Keratinocyte (primary cell): ENCODE results near the gene BICD1. TPM values are rescaled to one million over a fixed set of nuclear protein-coding genes. Genes with fewer than 3 reads are reported as not detected.

Experiments
- DNase-seq: peaks from one replicate; pipeline ENCODE4 v3.0.0-alpha.2; 2011; ENCODE audit warnings: low read depth, missing footprints, low spot score
- FAIRE-seq: peaks from 2 replicates; lab custom pipeline; 2011; peaks lifted over from hg19 to GRCh38; lab: Jason Lieb, UNC
- H2AFZ ChIP-seq: 2 replicates; pipeline ENCODE4 v1.6.0; 2012; ENCODE audit warnings: low read length, control low read depth, inconsistent platforms; ENCODE audit not compliant: control insufficient read depth
- H3K27ac ChIP-seq: 2 replicates; pipeline ENCODE4 v1.5.1; 2011; ENCODE audit warnings: low read length; ENCODE audit not compliant: control insufficient read depth, insufficient read depth
- H3K27me3 ChIP-seq: 3 replicates; pipeline ENCODE4 v1.6.0; 2011; ENCODE audit warnings: low read length; ENCODE audit not compliant: control insufficient read depth, insufficient read depth; ENCODE audit errors: extremely low read depth
- H3K36me3 ChIP-seq, 2 experiments: 2 replicates in 1 of 2; 3 replicates in 1 of 2; pipeline ENCODE4 v1.5.1; 2011; ENCODE audit warnings: low read length in 2 of 2, mild to moderate bottlenecking in 1 of 2; ENCODE audit not compliant: control insufficient read depth in 2 of 2, insufficient read depth in 2 of 2; ENCODE audit errors: extremely low read depth in 1 of 2
- H3K4me1 ChIP-seq: 3 replicates; pipeline ENCODE4 v1.5.1; 2011; ENCODE audit warnings: low read length; ENCODE audit not compliant: control insufficient read depth, insufficient read depth; ENCODE audit errors: extremely low read depth
- H3K4me2 ChIP-seq: 3 replicates; pipeline ENCODE4 v1.6.0; 2011; ENCODE audit warnings: low read depth, low read length; ENCODE audit not compliant: control insufficient read depth, insufficient read depth; ENCODE audit errors: extremely low read depth
- H3K4me3 ChIP-seq, 3 experiments: fragments of 200-600 bp in 1 of 3; sonication (generic) in 1 of 3; 2 replicates in 2 of 3; 3 replicates in 1 of 3; pipeline ENCODE4 v1.5.1; 2011 to 2016; ENCODE audit warnings: low read length in 3 of 3, mild to moderate bottlenecking in 3 of 3, control low read depth in 2 of 3, inconsistent platforms in 1 of 3, low read depth in 1 of 3, mixed read lengths in 1 of 3, mixed run types in 1 of 3, moderate library complexity in 1 of 3; ENCODE audit not compliant: control insufficient read depth in 2 of 3, insufficient read depth in 2 of 3; ENCODE audit errors: extremely low read depth in 1 of 3
- H3K79me2 ChIP-seq: 2 replicates; pipeline ENCODE4 v1.6.0; 2012; ENCODE audit warnings: low read length; ENCODE audit not compliant: control insufficient read depth, insufficient read depth
- H3K9ac ChIP-seq: 3 replicates; pipeline ENCODE4 v1.6.0; 2011; ENCODE audit warnings: low read length; ENCODE audit not compliant: control insufficient read depth, insufficient read depth; ENCODE audit errors: extremely low read depth
- H3K9me1 ChIP-seq: 3 replicates; pipeline ENCODE4 v1.6.0; 2011; ENCODE audit warnings: low read length; ENCODE audit not compliant: control insufficient read depth, insufficient read depth; ENCODE audit errors: extremely low read depth
- H3K9me3 ChIP-seq: 2 replicates; pipeline ENCODE4 v1.5.1; 2012; ENCODE audit warnings: low read depth, low read length; ENCODE audit not compliant: control insufficient read depth
- H4K20me1 ChIP-seq: 3 replicates; pipeline ENCODE4 v1.6.0; 2011; ENCODE audit warnings: low read length; ENCODE audit not compliant: control insufficient read depth, insufficient read depth; ENCODE audit errors: extremely low read depth
- CTCF ChIP-seq, 3 experiments: IDR thresholded peaks in 1 of 3; conservative IDR thresholded peaks in 1 of 3; optimal IDR thresholded peaks in 1 of 3; 2 replicates in 2 of 3; 3 replicates in 1 of 3; pipeline versions ENCODE3 to v1.5.1; 2011; ENCODE audit warnings: low read length in 3 of 3, mild to moderate bottlenecking in 3 of 3, moderate library complexity in 2 of 3, control low read depth in 1 of 3, inconsistent platforms in 1 of 3; ENCODE audit not compliant: insufficient read depth in 2 of 3; ENCODE audit errors: extremely low read depth in 1 of 3
- EZH2 ChIP-seq: IDR thresholded peaks from one replicate; pipeline ENCODE4 v1.6.1; 2012; ENCODE audit warnings: inconsistent platforms, mild to moderate bottlenecking, low read length, moderate library complexity
- dilution Hi-C: fragments of 300-500 bp; cut with MboI; formaldehyde crosslinking; loops from one replicate; pipeline ENCODE4 v1.7.0; 2020; ENCODE audit warnings: low sequenced_read_pairs; ENCODE audit not compliant: extremely low pct_ligation_motif_present
- polyA minus RNA-seq, 3 experiments: library from RNA; depleted of rRNA, polyadenylated mRNA; stranded (reverse); fragments of >200 nt; gene quantifications; 1 replicate in 1 of 3; 2 replicates in 1 of 3; 3 replicates in 1 of 3; pipeline ENCODE4 v1.2.3, GENCODE V29; 2011
- polyA plus RNA-seq, 5 experiments: library from polyadenylated mRNA; depleted of rRNA in 3 of 5; stranded (reverse) in 3 of 5; stranded (forward) in 1 of 5; unstranded in 1 of 5; fragments of >200 nt; gene quantifications; 1 replicate in 1 of 5; 2 replicates in 3 of 5; 3 replicates in 1 of 5; pipeline versions ENCODE4 v1.2.1 to v1.2.3, GENCODE V29; 2011 to 2012; ENCODE audit warnings: missing spikeins in 2 of 5, low read depth in 1 of 5, low replicate concordance in 1 of 5

BICD1 gene
- 6.0 to 10.2 TPM (median 8.3 TPM) in 3 replicates for polyA plus RNA-seq
- polyA plus RNA-seq (2011; ENCODE audit: low read depth), result 16.8 TPM
- 5.2 and 5.9 TPM in 2 replicates for polyA plus RNA-seq (2011; cell fraction: cytosol; rRNA removed)
- polyA plus RNA-seq (2011; cell fraction: nucleus; rRNA removed), result 19.6 and 20.7 TPM in 2 replicates
- 10.1 and 11.0 TPM in 2 replicates for polyA plus RNA-seq (2012; ENCODE audit: low replicate concordance)
- 10.3 to 24.6 TPM (median 11.1 TPM) in 3 replicates for polyA minus RNA-seq
- polyA minus RNA-seq (2011; cell fraction: cytosol; rRNA and poly(A)+ RNA removed), result 7.9 TPM
- polyA minus RNA-seq (2011; cell fraction: nucleus; rRNA and poly(A)+ RNA removed), result 22.1 and 44.3 TPM in 2 replicates

GRCh38 chr12:32106517-32107358 is at the start of gene BICD1:
Gene BICD1 (plus strand): TSS chr12:32106847. CDS start chr12:32107332, 485 bp downstream.
- Histone ChIP-seq H3K36me3 (peaks cover 0 to 3% of the 10 kb centered on the region in 2 experiments), H3K9me3 (no peaks in the 10 kb centered on the region), H3K4me2 (peak within 1 kb of the TSS; percentile 91), H3K4me3 (peak within 1 kb of the TSS; percentile 85 to 92 (median 87)), H3K79me2 (peaks cover 21% of the 10 kb centered on the region), H2AFZ (peak within 1 kb of the TSS; percentile 78), H4K20me1 (no peaks in the 10 kb centered on the region), H3K4me1 (peaks cover 13% of the 10 kb centered on the region), H3K27ac (peak within 1 kb of the TSS; percentile 91), H3K27me3 (no peaks in the 10 kb centered on the region), H3K9ac (peak within 1 kb of the TSS; percentile 85), H3K9me1 (peaks cover 4% of the 10 kb centered on the region)
- FAIRE-seq, result no peak
- DNase-seq, result no peak
- TF ChIP-seq CTCF (optimal IDR thresholded peaks at IDR 0.05 in 1 of 3, IDR thresholded peaks at IDR 0.05 in 1 of 3, conservative IDR thresholded peaks at IDR 0.05 in 1 of 3; ENCODE audit: extremely low read depth in 1 of 3, insufficient read depth in 2 of 3, low read length in 3 of 3), result peak in 2 of 3 experiments; percentile 20 to 53
- no peak for TF ChIP-seq EZH2
- dilution Hi-C loops, result no loop called here

- H3K27ac ChIP-seq, result no peak overlapping the region
- FAIRE-seq (no peak), DNase-seq (no peak)
- no peaks in the 10 kb centered on the region for H3K9me3 ChIP-seq
- no peaks in the 10 kb centered on the region for H3K9me1 ChIP-seq
- dilution Hi-C loops, result no loop called here
- H4K20me1 ChIP-seq, result no peaks in the 10 kb centered on the region
- no peak overlapping the region for H3K4me3 ChIP-seq
- H3K4me2 ChIP-seq, result no peak overlapping the region
- H2AFZ ChIP-seq, result no peak overlapping the region
- no peak overlapping the region for H3K9ac ChIP-seq
- H3K36me3 ChIP-seq, result no peaks in the 10 kb centered on the region
- H3K4me1 ChIP-seq, result no peaks in the 10 kb centered on the region
- TF ChIP-seq CTCF (optimal IDR thresholded peaks at IDR 0.05 in 1 of 3, IDR thresholded peaks at IDR 0.05 in 1 of 3, conservative IDR thresholded peaks at IDR 0.05 in 1 of 3; ENCODE audit: extremely low read depth in 1 of 3, insufficient read depth in 2 of 3, low read length in 3 of 3) (no peak), EZH2 (no peak)
- no peaks in the 10 kb centered on the region for H3K27me3 ChIP-seq
- H3K79me2 ChIP-seq, result no peaks in the 10 kb centered on the region
Observed at GRCh38 chr12:32061033-32061432, 45.6 kb upstream of the BICD1 start.
